Mammary epithelial cell (primary cell): ENCODE data around the gene NPHP3.

Experiments
- EZH2 ChIP-seq: IDR thresholded peaks from 2 replicates; pipeline ENCODE4 v1.6.1; 2012; ENCODE audit warnings: low read length, inconsistent platforms, borderline replicate concordance
- TF ChIP-seq, protein P1 (sequence below), 2 donors: IDR thresholded peaks in 1 of 2; conservative IDR thresholded peaks in 1 of 2; 2 replicates each; pipeline ENCODE4 v1.5.1; 2011 to 2012; ENCODE audit warnings: inconsistent platforms in 2 of 2, low read length in 2 of 2, mild to moderate bottlenecking in 2 of 2, control low read depth in 1 of 2, low read depth in 1 of 2; ENCODE audit not compliant: insufficient read depth in 1 of 2; ENCODE audit errors: extremely low read depth in 1 of 2

DNA sequence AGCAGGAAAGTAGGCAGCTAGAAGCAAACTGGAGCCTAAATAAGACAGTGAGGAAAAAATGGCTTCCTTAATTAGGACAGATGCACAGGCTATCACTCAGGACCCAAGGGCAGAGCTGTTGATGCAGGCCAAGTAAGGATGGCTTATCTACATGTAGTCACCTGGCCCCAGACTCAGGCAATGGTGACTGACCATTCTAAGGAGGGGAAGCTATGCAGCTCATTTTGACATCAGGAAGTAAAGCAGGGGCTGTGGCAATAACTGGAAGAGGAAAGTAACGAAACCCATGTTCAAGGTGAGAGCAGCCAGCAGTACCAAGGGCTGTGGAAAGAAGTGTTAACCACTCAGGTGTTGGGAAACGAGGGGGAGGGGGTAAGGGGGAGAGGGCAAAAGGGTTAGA lies 78.8 kb downstream of the NPHP3 start:
- TF ChIP-seq, protein P1, sequence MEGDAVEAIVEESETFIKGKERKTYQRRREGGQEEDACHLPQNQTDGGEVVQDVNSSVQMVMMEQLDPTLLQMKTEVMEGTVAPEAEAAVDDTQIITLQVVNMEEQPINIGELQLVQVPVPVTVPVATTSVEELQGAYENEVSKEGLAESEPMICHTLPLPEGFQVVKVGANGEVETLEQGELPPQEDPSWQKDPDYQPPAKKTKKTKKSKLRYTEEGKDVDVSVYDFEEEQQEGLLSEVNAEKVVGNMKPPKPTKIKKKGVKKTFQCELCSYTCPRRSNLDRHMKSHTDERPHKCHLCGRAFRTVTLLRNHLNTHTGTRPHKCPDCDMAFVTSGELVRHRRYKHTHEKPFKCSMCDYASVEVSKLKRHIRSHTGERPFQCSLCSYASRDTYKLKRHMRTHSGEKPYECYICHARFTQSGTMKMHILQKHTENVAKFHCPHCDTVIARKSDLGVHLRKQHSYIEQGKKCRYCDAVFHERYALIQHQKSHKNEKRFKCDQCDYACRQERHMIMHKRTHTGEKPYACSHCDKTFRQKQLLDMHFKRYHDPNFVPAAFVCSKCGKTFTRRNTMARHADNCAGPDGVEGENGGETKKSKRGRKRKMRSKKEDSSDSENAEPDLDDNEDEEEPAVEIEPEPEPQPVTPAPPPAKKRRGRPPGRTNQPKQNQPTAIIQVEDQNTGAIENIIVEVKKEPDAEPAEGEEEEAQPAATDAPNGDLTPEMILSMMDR (conservative IDR thresholded peaks at IDR 0.05 in 1 of 2, IDR thresholded peaks at IDR 0.05 in 1 of 2; ENCODE audit: extremely low read depth in 1 of 2, insufficient read depth in 1 of 2, low read depth in 1 of 2, low read length in 2 of 2): no peak
- TF ChIP-seq EZH2: no peak
